Brain microvascular endothelial cell (primary cell): ENCODE data around the gene ABCA3.

Experiments
- DNase-seq: peaks from one replicate; pipeline ENCODE4 v3.0.0-alpha.2; 2020
- H3K27ac ChIP-seq: fragments of 250-450 bp; sonication (Bioruptor Pico); 2 replicates; pipeline ENCODE4 v1.5.1; 2020; ENCODE audit warnings: mild to moderate bottlenecking, moderate library complexity
- H3K27me3 ChIP-seq: fragments of 250-450 bp; sonication (Bioruptor Pico); replicated peaks from 2 replicates; pipeline ENCODE4 v1.5.1; 2020; ENCODE audit warnings: mild to moderate bottlenecking
- H3K36me3 ChIP-seq: fragments of 250-450 bp; sonication (Bioruptor Pico); replicated peaks from 2 replicates; pipeline ENCODE4 v1.5.1; 2020; ENCODE audit warnings: mild to moderate bottlenecking
- H3K4me3 ChIP-seq: 2 replicates; pipeline ENCODE4 v1.5.1; 2011; ENCODE audit warnings: low read depth, mild to moderate bottlenecking, control low read depth, low read length, moderate library complexity
- in situ Hi-C: cut with HindIII; loops from 2 replicates; pipeline ENCODE4 v1.10.0; 2017; ENCODE audit warnings: low sequenced_read_pairs, low pct_ligation_motif_present
- TF ChIP-seq, protein P1 (sequence below): IDR thresholded peaks from 2 replicates; pipeline ENCODE4 v1.5.1; 2011; ENCODE audit warnings: low read depth, mild to moderate bottlenecking, moderate library complexity, low read length, control low read depth, inconsistent platforms; ENCODE audit errors: missing control alignments

ABCA3 gene

DNA sequence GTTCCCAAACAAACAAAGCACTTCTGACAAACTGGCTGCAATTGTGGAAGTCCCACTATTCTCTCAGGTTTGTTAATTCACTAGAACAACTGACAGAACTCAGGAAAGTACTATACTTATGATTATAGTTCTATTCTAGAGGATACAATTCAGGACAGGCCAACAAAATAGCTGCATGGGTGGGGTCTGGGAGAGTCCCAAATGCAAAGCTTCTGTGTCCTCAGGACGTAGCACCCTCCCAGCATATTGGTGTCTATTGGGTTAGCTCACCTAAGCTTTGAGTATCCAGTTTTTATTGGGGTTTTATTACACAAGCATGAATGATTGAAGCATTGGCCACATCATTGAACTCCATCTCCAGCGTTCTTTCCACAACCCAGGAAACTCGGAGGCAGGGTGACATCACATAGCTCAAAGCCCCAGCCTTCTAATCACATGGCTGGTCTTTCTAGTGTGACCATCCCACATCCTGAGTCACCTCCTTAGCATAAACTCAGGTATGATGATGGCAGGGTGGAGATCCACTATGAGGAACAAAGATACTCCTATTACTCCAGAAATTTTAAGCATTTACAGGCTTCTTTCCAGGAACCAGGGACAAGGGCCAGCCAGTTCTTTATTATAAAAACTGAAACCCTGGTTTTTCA is 44.8 kb upstream of the ABCA3 start:
- no peak for DNase-seq
- Histone ChIP-seq H3K27me3 (no peaks in the 10 kb centered on the region), H3K27ac (no peak overlapping the region), H3K36me3 (no peaks in the 10 kb centered on the region), H3K4me3 (no peak overlapping the region)
- in situ Hi-C loops: no loop called here
- TF ChIP-seq, protein P1, sequence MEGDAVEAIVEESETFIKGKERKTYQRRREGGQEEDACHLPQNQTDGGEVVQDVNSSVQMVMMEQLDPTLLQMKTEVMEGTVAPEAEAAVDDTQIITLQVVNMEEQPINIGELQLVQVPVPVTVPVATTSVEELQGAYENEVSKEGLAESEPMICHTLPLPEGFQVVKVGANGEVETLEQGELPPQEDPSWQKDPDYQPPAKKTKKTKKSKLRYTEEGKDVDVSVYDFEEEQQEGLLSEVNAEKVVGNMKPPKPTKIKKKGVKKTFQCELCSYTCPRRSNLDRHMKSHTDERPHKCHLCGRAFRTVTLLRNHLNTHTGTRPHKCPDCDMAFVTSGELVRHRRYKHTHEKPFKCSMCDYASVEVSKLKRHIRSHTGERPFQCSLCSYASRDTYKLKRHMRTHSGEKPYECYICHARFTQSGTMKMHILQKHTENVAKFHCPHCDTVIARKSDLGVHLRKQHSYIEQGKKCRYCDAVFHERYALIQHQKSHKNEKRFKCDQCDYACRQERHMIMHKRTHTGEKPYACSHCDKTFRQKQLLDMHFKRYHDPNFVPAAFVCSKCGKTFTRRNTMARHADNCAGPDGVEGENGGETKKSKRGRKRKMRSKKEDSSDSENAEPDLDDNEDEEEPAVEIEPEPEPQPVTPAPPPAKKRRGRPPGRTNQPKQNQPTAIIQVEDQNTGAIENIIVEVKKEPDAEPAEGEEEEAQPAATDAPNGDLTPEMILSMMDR: no peak

DNA sequence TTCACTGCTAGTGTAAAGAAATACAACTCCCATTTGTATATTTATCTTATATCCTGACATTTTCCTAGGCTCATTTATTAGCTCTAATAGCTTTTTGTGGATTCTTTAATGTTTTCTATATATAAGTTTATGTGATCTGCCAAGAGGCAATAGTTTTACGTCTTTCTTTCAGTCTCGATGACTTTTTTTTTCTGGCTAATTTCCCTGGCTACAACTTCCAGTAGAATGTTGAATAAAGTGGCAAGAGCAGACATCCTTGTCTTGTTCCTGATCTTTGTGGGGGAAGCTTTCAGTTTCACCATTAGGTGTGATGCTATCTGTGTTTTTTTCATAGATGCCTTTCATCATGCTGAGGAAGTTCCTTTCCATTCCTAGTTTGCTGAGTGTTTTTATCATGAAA is 43.9 kb upstream of the ABCA3 start:
- Histone ChIP-seq H3K27me3 (no peaks in the 10 kb centered on the region), H3K36me3 (no peaks in the 10 kb centered on the region), H3K27ac (no peak overlapping the region), H3K4me3 (no peak overlapping the region)
- in situ Hi-C loops: no loop called here
- TF ChIP-seq, protein P1: no peak
- DNase-seq: no peak

DNA sequence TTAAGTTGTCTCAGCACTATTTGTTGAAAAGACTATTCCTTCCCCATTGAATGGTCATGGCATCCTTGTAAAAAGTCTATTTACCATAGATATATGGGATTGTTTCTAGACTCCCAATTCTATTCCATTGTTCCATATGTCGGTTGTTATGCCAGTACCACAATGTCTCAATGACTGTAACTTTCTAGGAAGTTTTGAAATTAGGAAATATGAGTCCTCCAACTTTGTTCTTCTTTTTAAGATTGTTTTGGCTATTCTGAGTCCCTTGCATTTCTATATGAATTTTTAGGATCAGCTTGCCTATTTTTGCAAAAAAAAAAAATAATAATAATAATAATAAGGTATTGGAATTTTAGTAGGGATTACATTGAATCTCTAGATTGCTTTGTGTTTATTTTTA is 43.0 kb upstream of the ABCA3 start:
- DNase-seq: no peak
- in situ Hi-C loops: no loop called here
- H3K27ac ChIP-seq: no peak overlapping the region
- H3K27me3 ChIP-seq: no peaks in the 10 kb centered on the region
- H3K4me3 ChIP-seq: no peak overlapping the region
- TF ChIP-seq, protein P1: no peak
- H3K36me3 ChIP-seq: no peaks in the 10 kb centered on the region

DNA sequence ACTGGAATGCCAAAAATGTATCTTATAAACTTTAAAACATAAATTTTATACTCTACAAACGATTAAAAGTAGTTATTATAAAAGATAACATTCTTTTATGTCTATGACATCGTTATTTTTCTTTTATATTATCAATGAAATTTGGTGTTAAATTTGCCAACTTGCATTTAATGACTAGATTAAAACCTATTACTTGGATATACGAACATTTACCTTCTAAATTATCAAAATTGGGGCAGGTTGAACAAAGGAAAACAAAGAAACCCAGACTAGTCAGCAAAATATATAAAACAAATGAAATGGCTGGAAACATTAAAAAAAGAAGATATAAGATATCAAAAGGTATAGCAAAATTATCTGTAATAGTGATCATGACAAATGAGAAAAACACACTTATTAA is 34.1 kb upstream of the ABCA3 start:
- Histone ChIP-seq H3K27me3 (no peaks in the 10 kb centered on the region), H3K36me3 (no peaks in the 10 kb centered on the region), H3K27ac (no peak overlapping the region), H3K4me3 (no peak overlapping the region)
- in situ Hi-C loops: no loop called here
- TF ChIP-seq, protein P1: no peak
- no peak for DNase-seq

DNA sequence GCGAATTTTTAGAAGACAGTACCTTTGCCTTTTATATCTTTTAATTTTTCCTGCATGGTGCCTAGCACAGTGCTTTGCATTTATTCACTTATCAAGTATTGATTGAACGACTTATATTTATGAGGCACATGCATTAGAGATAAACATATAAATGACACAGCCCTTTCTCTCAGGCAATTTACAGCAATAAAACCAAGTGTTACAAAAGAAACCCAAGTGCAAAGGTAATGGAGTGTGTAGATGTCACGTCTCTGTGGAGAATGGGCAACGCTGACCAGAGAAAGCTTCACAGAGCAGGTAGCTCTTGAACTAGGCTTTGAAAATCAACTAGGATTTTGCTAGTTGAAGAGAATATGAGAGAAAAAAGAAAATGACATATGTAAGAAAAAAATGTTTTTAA is 32.6 kb upstream of the ABCA3 start:
- no peaks in the 10 kb centered on the region for H3K36me3 ChIP-seq
- TF ChIP-seq, protein P1: no peak
- no peak overlapping the region for H3K27ac ChIP-seq
- no peak overlapping the region for H3K4me3 ChIP-seq
- no peak for DNase-seq
- H3K27me3 ChIP-seq: no peaks in the 10 kb centered on the region
- in situ Hi-C loops: no loop called here

DNA sequence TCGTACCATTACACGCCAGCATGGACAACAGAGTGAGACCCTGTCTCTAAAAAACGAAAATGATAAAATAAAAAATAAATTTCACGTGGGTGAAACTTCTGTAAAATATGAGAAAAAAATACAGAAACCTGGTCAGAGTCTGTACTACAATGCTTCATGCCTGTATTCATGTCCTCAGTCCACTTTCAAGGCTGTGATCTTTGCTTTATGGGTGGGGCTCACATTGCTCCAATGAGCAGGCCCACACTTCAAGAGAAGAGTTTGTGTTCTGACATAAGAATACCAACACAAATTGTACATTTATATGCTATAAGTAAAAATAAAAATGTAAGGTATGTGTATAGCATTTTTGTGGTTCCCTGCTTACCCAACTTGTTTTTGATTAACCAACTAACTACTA is 32.2 kb upstream of the ABCA3 start:
- Histone ChIP-seq H3K36me3 (no peaks in the 10 kb centered on the region), H3K4me3 (no peak overlapping the region), H3K27ac (no peak overlapping the region), H3K27me3 (no peaks in the 10 kb centered on the region)
- in situ Hi-C loops: no loop called here
- DNase-seq: no peak
- TF ChIP-seq, protein P1: no peak
